GM06990 (cell line): ENCODE data around the gene SV2B.

Experiments
- DNase-seq: peaks from one replicate; pipeline ENCODE4 v3.0.0-alpha.2; 2011; ENCODE audit not compliant: insufficient read length; ENCODE audit errors: extremely low read depth
- H3K27me3 ChIP-seq: replicated peaks from 2 replicates; pipeline ENCODE4 v1.6.0; 2011; ENCODE audit warnings: low read length; ENCODE audit not compliant: control insufficient read depth, insufficient read depth
- H3K36me3 ChIP-seq: 2 replicates; pipeline ENCODE4 v1.5.1; 2011; ENCODE audit warnings: low read length; ENCODE audit not compliant: control insufficient read depth, insufficient read depth
- H3K4me3 ChIP-seq: replicated peaks from 2 replicates; pipeline ENCODE4 v1.5.1; 2011; ENCODE audit warnings: low read depth, mild to moderate bottlenecking, control low read depth, low read length
- TF ChIP-seq, protein P1 (sequence below): IDR thresholded peaks from 2 replicates; pipeline ENCODE4 v1.5.1; 2011; ENCODE audit warnings: low read length, control low read depth, mild to moderate bottlenecking, inconsistent platforms; ENCODE audit not compliant: insufficient read depth, poor library complexity, severe bottlenecking

The SV2B gene

DNA sequence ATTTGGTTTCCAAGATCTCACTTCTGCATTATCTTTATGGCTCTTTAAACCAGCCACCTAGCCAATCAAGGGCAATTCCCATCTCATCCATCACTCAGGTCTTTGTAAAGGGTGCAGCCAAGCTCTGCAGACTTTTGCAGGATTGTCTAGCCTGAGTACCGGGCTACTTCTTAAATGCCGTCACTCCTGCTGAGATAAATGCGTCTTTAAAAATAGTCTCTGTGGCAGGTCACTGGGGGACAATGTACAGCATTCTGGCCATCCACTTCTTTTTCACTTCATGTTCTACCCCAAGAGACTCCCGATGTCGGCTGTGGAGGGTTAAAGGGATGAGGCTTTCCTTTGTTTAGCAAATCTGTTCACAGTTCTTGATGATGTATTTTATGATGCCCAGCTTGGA is 194.7 kb downstream of the SV2B start:
- TF ChIP-seq, protein P1, sequence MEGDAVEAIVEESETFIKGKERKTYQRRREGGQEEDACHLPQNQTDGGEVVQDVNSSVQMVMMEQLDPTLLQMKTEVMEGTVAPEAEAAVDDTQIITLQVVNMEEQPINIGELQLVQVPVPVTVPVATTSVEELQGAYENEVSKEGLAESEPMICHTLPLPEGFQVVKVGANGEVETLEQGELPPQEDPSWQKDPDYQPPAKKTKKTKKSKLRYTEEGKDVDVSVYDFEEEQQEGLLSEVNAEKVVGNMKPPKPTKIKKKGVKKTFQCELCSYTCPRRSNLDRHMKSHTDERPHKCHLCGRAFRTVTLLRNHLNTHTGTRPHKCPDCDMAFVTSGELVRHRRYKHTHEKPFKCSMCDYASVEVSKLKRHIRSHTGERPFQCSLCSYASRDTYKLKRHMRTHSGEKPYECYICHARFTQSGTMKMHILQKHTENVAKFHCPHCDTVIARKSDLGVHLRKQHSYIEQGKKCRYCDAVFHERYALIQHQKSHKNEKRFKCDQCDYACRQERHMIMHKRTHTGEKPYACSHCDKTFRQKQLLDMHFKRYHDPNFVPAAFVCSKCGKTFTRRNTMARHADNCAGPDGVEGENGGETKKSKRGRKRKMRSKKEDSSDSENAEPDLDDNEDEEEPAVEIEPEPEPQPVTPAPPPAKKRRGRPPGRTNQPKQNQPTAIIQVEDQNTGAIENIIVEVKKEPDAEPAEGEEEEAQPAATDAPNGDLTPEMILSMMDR: no peak
- no peaks in the 10 kb centered on the region for H3K36me3 ChIP-seq
- no peak for DNase-seq
- H3K27me3 ChIP-seq: no peaks in the 10 kb centered on the region
- H3K4me3 ChIP-seq: no peak overlapping the region

DNA sequence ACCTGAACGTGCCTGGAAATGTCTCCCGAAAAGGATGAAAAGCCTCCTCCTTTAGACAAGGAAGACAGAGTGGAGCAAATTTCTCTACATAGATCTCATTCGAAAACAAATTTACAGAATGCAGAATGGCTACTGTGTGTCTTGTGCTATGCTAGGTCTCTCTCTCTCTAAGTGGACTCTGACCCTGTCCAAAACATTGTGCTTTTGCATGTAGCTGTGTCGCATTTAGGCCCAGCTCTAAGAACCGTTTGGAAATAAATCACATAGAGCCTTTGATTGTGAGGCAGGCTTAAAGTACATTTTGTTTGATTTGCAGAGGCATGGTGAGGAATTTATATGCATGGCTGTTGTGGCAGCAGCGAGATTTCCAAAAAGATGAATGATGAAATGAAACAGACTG is 198.0 kb downstream of the SV2B start:
- TF ChIP-seq, protein P1: no peak
- DNase-seq: no peak
- Histone ChIP-seq H3K27me3 (no peaks in the 10 kb centered on the region), H3K4me3 (no peak overlapping the region), H3K36me3 (no peaks in the 10 kb centered on the region)

DNA sequence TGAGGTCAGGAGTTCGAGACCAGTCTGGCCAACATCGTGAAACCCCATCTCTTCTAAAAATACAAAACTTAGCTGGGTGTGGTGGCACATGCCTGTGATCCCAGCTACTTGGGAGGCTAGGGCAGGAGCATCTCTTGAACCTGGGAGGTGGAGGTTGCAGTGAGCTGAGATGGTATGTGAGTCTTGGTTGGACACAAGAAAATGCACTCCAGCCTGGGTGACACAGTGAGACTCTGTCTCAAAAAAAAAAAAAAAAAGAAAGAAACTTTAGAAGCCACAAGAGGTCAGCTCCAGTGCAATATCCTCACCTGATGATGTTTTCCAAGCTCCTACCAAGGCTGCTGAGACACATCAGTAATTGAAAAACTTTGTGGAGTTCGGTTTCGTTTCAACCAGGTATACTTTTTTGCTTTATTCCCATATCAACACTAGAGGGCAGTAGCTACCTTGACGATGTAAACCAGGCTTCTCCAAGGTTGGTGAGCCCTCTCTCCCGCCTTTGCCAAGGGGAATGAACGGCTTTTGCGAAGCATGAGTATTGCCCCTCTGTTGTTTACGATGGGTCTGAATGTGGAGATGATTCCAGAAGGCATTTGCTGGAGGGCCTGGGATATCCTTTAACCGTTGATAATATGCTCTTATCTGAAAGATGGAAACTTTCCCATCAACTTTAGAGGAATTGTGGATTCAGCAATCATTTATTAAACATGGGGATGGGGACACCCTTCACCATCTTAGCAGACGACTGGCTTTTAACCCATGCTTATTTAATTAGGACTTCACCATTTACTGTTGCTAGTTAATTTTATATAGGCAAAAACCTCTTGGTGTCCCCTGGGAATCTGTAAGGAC is 202.8 kb downstream of the SV2B start:
- TF ChIP-seq, protein P1: peak; percentile 72
- no peaks in the 10 kb centered on the region for H3K27me3 ChIP-seq

DNA sequence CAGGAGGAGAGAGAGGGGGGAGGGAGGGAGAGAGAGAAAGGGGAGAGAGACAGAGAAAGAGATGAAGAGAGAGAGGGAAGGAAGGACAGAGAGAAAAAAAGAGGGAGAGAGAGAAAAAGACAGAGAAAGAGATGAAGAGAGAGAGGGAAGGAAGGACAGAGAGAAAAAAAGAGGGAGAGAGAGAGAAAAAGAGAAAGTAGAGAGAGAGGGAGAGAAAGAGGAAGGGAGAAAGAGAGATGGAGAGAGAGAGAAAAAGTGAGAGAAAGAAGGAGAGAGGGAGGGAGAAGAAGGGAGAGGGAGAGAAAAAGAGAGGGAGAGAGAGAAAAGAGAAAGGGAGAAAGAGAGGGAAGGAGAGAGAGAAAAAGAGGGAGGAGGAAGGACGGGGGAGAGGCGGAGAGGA is 204.2 kb downstream of the SV2B start:
- no peak overlapping the region for H3K4me3 ChIP-seq
- H3K36me3 ChIP-seq: no peaks in the 10 kb centered on the region
- no peaks in the 10 kb centered on the region for H3K27me3 ChIP-seq
- TF ChIP-seq, protein P1: no peak
- no peak for DNase-seq

More for the DNA sequence above, 202.8 kb downstream of the SV2B start:
- no peaks in the 10 kb centered on the region for H3K36me3 ChIP-seq
- H3K4me3 ChIP-seq: no peak overlapping the region
- DNase-seq: peak; percentile 10

DNA sequence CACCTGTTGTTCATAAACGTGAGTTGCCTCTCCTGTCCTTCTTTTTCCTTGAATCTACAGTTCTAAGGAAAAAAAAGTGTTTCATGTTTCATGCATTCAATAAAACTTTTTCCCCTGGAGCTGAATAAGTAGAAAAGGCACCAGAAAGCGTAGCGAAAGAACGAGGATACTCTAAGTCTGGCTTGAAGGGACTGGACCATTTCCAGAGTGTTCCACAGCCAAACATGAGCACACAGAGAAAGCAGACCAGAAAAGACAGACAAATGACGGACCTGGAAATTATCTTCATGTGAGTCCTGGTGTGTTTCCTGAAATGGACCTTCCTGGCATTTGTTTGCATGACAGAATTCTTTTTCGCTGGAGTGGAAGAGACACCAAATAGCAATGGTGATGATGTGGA is 204.7 kb downstream of the SV2B start:
- TF ChIP-seq, protein P1: no peak
- no peak for DNase-seq
- Histone ChIP-seq H3K4me3 (no peak overlapping the region), H3K27me3 (peaks cover 4% of the 10 kb centered on the region; the same call in 1 of the 2 replicates), H3K36me3 (no peaks in the 10 kb centered on the region)
